IMR-90 (cell line): ENCODE data around the gene TREML2.

Source experiments
- BHLHE40 ChIP-seq: fragments of 150-350 bp; IDR thresholded peaks from 2 replicates; pipeline ENCODE4 v1.6.1; 2016; ENCODE audit warnings: mild to moderate bottlenecking, low read depth, low read length
- CEBPB ChIP-seq: IDR thresholded peaks from 2 replicates; pipeline ENCODE4 v1.6.1; 2012; ENCODE audit warnings: low read depth, low read length, improper control_type of control experiment
- CTCF ChIP-seq: conservative IDR thresholded peaks from 2 replicates; pipeline ENCODE4 v1.5.1; 2012; ENCODE audit warnings: mild to moderate bottlenecking, low read depth, low read length, improper control_type of control experiment
- ELK1 ChIP-seq: fragments of 150-350 bp; IDR thresholded peaks from 2 replicates; pipeline ENCODE4 v1.6.1; 2016; ENCODE audit warnings: low read depth, mild to moderate bottlenecking, low read length, moderate library complexity, borderline replicate concordance
- FOS ChIP-seq: fragments of 150-350 bp; IDR thresholded peaks from 2 replicates; pipeline ENCODE4 v1.6.1; 2016; ENCODE audit warnings: low read depth, low read length
- MAFK ChIP-seq: IDR thresholded peaks from 2 replicates; pipeline ENCODE4 v1.6.1; 2012; ENCODE audit warnings: low read depth, low read length, improper control_type of control experiment
- MAZ ChIP-seq: IDR thresholded peaks from 2 replicates; pipeline ENCODE4 v1.6.1; 2012; ENCODE audit warnings: low read depth, mild to moderate bottlenecking, low read length, improper control_type of control experiment, moderate library complexity, borderline replicate concordance
- MXI1 ChIP-seq: IDR thresholded peaks from 2 replicates; pipeline ENCODE4 v1.6.1; 2012; ENCODE audit warnings: low read depth, mild to moderate bottlenecking, low read length, moderate library complexity, borderline replicate concordance
- POLR2A ChIP-seq: IDR thresholded peaks from 2 replicates; pipeline ENCODE4 v1.6.1; 2012; ENCODE audit warnings: mild to moderate bottlenecking, low read depth, low read length
- RAD21 ChIP-seq: IDR thresholded peaks from 2 replicates; pipeline ENCODE4 v1.6.1; 2012; ENCODE audit warnings: low read length, improper control_type of control experiment
- RCOR1 ChIP-seq: IDR thresholded peaks from 2 replicates; pipeline ENCODE4 v1.6.1; 2012; ENCODE audit warnings: mild to moderate bottlenecking, low read length, improper control_type of control experiment; ENCODE audit not compliant: insufficient replicate concordance
- SMC3 ChIP-seq: fragments of 150-350 bp; IDR thresholded peaks from 2 replicates; pipeline ENCODE4 v1.6.1; 2016; ENCODE audit warnings: low read depth, mild to moderate bottlenecking, antibody characterized with exemption, low read length, moderate library complexity
- USF2 ChIP-seq: fragments of 150-350 bp; IDR thresholded peaks from 2 replicates; pipeline ENCODE4 v1.6.1; 2017; ENCODE audit warnings: mild to moderate bottlenecking, antibody characterized with exemption, low read length, low read depth

GRCh38 chr6:41247288-41247865 lies 46.4 kb upstream of the TREML2 start:
- no peak for TF ChIP-seq POLR2A
- no peak for TF ChIP-seq CTCF
- TF ChIP-seq SMC3 = no peak
- TF ChIP-seq BHLHE40 = no peak
- no peak for TF ChIP-seq USF2
- TF ChIP-seq FOS = no peak
- TF ChIP-seq CEBPB = no peak
- no peak for TF ChIP-seq MAFK
- TF ChIP-seq RAD21 = no peak
- no peak for TF ChIP-seq MXI1
- TF ChIP-seq RCOR1 = no peak
- no peak for TF ChIP-seq MAZ
- no peak for TF ChIP-seq ELK1
